ENCODE data around the gene RBM33.

RBM33 gene

DNA sequence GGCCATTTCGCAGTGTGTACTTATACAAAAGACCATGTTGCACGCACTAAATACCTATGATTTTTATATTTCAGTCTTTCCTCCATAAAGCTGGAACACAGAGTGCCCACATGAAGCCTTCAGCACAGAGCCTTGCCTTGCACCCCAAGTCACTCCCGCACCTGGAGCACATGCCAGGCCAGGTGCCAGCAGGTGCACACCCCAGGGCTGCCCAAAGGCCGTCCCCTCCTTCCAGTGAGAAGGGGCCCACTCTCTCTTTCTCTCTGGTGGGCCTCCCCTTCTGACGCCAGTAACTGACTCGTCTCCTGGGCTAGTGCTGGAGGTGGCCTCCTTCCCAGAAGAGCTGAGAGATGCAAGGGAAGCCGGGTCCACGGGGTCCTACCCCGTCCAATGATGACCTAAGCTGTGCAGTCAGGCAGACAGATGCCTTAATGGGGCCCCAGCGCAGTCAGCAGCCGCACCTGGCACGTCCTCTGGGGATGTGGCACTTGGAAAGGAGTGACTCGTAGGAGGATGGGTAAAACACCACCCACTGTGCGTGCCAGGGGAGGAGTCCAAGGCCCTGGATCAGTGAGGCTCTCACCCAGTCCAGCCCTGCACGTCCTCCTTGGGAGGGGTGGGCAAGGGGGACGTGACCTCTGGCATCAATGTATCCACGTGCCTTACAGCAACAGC is 185.5 kb downstream of the RBM33 start:
- DNase-seq (ENCODE audit: low read depth): no peak
